ENCODE results near the gene PDE6A. TPM values are rescaled to one million over a fixed set of nuclear protein-coding genes. Genes with fewer than 3 reads are reported as not detected.

PDE6A gene
- total and polyA plus RNA-seq, 2 of the 8 experiments (the other 6 are each of a cell fraction or from before 2014, with no cell fraction given): not detected

DNA sequence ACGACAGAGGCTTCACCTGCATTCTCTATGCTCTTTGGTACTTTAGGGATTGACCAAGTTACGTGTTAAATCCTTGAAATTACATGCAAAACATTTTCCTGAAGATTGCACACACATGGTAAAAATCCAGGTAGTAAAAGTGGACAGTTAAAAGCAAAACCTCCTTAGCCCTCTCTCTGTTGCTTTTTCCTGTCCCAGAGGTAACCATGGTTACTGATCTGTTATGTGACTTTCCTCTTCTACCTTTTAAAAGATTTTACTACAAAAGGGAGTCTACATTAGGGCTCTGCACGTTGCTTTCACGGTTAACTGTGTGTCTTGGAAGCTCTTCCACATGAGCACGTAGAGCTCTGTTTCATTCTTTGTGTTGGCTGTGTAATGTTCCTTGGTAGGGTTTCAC is 117.5 kb downstream of the PDE6A start:
- 88% methylated on average over 5 of the region's 5 CpGs; no CpG with 5 or more reads in 1 of the 2 experiments for WGBS, 2 experiments (ENCODE audit: extremely low coverage in 1 of 2, insufficient coverage in 1 of 2, insufficient read length in 1 of 2, insufficient replicate concordance in 2 of 2, low coverage in 1 of 2, low lambda C conversion rate in 2 of 2, missing lambda C conversion rate in 1 of 2)
- no peak overlapping the region for H2AFZ ChIP-seq (ENCODE audit: low read length)
- no peak overlapping the region for H3K18ac ChIP-seq (ENCODE audit: extremely low read depth, low read length)
- no peaks in the 10 kb centered on the region for H3K23me2 ChIP-seq (ENCODE audit: low read depth, low read length)
- H4K5ac ChIP-seq (ENCODE audit: insufficient read length, low read depth, low read length): no peak overlapping the region
- H2BK5ac ChIP-seq (ENCODE audit: low read depth, low read length): no peak overlapping the region
- H2BK120ac ChIP-seq (replicated peaks; ENCODE audit: low read depth, low read length): no peak overlapping the region
- H3K27me3 ChIP-seq (replicated peaks in 1 of 4; ENCODE audit: control insufficient read depth in 3 of 4, extremely low read depth in 1 of 4, insufficient read depth in 3 of 4, low read length in 3 of 4): no peaks in the 10 kb centered on the region
- H2AK5ac ChIP-seq (ENCODE audit: low read depth, low read length): no peak overlapping the region
- H2BK15ac ChIP-seq (ENCODE audit: low read length): no peak overlapping the region
- no peak overlapping the region for H2BK20ac ChIP-seq (ENCODE audit: low read length)
- FAIRE-seq (no peak), DNase-seq (ENCODE audit: low read depth in 1 of 2, low spot score in 2 of 2) (no peak)
- no peak overlapping the region for H3K4me2 ChIP-seq (ENCODE audit: insufficient read depth in 1 of 2, low read depth in 2 of 2, low read length in 2 of 2)
- no peaks in the 10 kb centered on the region for H3K79me2 ChIP-seq (ENCODE audit: control insufficient read depth in 1 of 2, insufficient read depth in 2 of 2, low read length in 2 of 2)
- H3K23ac ChIP-seq (ENCODE audit: insufficient read length): no peak overlapping the region
- TF ChIP-seq SAP30 (IDR thresholded peaks at IDR 0.05; ENCODE audit: insufficient read depth, insufficient replicate concordance, low read length): no peak
- TF ChIP-seq SRF (IDR thresholded peaks at IDR 0.05; ENCODE audit: low read depth, low read length): no peak
- no peaks in the 10 kb centered on the region; a peak in 1 of 8 replicates for H3K36me3 ChIP-seq (ENCODE audit: control insufficient read depth in 2 of 4, insufficient read depth in 4 of 4, low read length in 3 of 4)
- H3K4ac ChIP-seq (replicated peaks; ENCODE audit: insufficient read length, low read depth, low read length): no peak overlapping the region
- H3K4me1 ChIP-seq (replicated peaks in 1 of 4; ENCODE audit: control insufficient read depth in 3 of 4, insufficient read depth in 4 of 4, low read length in 3 of 4): peaks cover 0 to 3% (median 1%) of the 10 kb centered on the region in 4 experiments; a peak in 1 of 7 replicates
- no peak overlapping the region for H3K14ac ChIP-seq (ENCODE audit: insufficient read length)
- no peak overlapping the region for H3K4me3 ChIP-seq (ENCODE audit: extremely low read depth in 1 of 4, insufficient read depth in 2 of 4, low read depth in 3 of 4, low read length in 4 of 4)
- no peak overlapping the region for H3K9ac ChIP-seq (replicated peaks in 1 of 4; ENCODE audit: extremely low read depth in 1 of 4, low read depth in 3 of 4, low read length in 3 of 4)
- POLR2A ChIA-PET (ENCODE audit: partially characterized antibody): interaction anchor here (1.1 kb wide), 1 partner anchor 11 kb away, joined by 3 read pairs; no protein-coding TSS in a partner anchor
- CTCF ChIA-PET (ENCODE audit: partially characterized antibody): interaction anchor here (0.7 to 68.7 kb wide), 21 partner anchors 4 to 190 kb away, joined by 3 to 1740 read pairs (median 6); no protein-coding TSS in a partner anchor
- no peak overlapping the region for H2BK12ac ChIP-seq (ENCODE audit: low read depth, low read length)
- no peak overlapping the region for H3K27ac ChIP-seq (ENCODE audit: low read depth, low read length)
- H4K20me1 ChIP-seq (replicated peaks in 1 of 2; ENCODE audit: control insufficient read depth in 1 of 2, insufficient read depth in 2 of 2, low read length in 2 of 2): no peaks in the 10 kb centered on the region
- no peaks in the 10 kb centered on the region for H3K79me1 ChIP-seq (ENCODE audit: low read depth, low read length)
- no peak overlapping the region for H3K56ac ChIP-seq (replicated peaks; ENCODE audit: insufficient read length, low read depth, low read length)
- no peak overlapping the region for H4K8ac ChIP-seq (ENCODE audit: extremely low read depth, insufficient read depth, low read length)
- no peaks in the 10 kb centered on the region for H3K9me3 ChIP-seq (ENCODE audit: insufficient read depth in 2 of 2, low read depth in 1 of 2, low read length in 1 of 2)
- no peak overlapping the region for H4K91ac ChIP-seq (replicated peaks; ENCODE audit: insufficient read length, low read length)
